ENCODE results near the gene AGL.

AGL gene

GRCh38 chr1:99963041-99963795 lies 113.1 kb downstream of the AGL start:
- Histone ChIP-seq H3K9ac (ENCODE audit: low read depth, low read length, poor library complexity, severe bottlenecking) (no peak overlapping the region), H3F3A (ENCODE audit: low read depth) (no peaks in the 10 kb centered on the region), H3K4me1 (ENCODE audit: insufficient read depth, low read length, poor library complexity, severe bottlenecking) (peaks cover 6% of the 10 kb centered on the region), H3K79me2 (ENCODE audit: insufficient read depth, low read length) (no peaks in the 10 kb centered on the region), H3K27me3 (ENCODE audit: insufficient read depth, low read length, poor library complexity, severe bottlenecking) (no peaks in the 10 kb centered on the region), H3K4me3 (ENCODE audit: low read length, poor library complexity, severe bottlenecking) (no peak overlapping the region), H3K4me2 (ENCODE audit: low read depth, low read length, poor library complexity, severe bottlenecking) (no peak overlapping the region), H3K9me3 (ENCODE audit: insufficient read depth, low read depth, low read length) (no peaks in the 10 kb centered on the region), H3K9me2 (replicated peaks; ENCODE audit: low read depth, low read length) (no peaks in the 10 kb centered on the region), H2AFZ (ENCODE audit: low read length) (0 out of 2 replicates have a peak overlapping the region, but pooled peaks have one; percentile 27), H3K36me3 (ENCODE audit: insufficient read depth, low read length) (no peaks in the 10 kb centered on the region), H4K20me1 (ENCODE audit: insufficient read depth, low read length, poor library complexity, severe bottlenecking) (no peaks in the 10 kb centered on the region)
- TF ChIP-seq EZH2phosphoT487 (IDR thresholded peaks at IDR 0.05; ENCODE audit: borderline replicate concordance): no peak
- TF ChIP-seq, protein P1, sequence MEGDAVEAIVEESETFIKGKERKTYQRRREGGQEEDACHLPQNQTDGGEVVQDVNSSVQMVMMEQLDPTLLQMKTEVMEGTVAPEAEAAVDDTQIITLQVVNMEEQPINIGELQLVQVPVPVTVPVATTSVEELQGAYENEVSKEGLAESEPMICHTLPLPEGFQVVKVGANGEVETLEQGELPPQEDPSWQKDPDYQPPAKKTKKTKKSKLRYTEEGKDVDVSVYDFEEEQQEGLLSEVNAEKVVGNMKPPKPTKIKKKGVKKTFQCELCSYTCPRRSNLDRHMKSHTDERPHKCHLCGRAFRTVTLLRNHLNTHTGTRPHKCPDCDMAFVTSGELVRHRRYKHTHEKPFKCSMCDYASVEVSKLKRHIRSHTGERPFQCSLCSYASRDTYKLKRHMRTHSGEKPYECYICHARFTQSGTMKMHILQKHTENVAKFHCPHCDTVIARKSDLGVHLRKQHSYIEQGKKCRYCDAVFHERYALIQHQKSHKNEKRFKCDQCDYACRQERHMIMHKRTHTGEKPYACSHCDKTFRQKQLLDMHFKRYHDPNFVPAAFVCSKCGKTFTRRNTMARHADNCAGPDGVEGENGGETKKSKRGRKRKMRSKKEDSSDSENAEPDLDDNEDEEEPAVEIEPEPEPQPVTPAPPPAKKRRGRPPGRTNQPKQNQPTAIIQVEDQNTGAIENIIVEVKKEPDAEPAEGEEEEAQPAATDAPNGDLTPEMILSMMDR (conservative IDR thresholded peaks at IDR 0.05; ENCODE audit: low read length): no peak

DNA sequence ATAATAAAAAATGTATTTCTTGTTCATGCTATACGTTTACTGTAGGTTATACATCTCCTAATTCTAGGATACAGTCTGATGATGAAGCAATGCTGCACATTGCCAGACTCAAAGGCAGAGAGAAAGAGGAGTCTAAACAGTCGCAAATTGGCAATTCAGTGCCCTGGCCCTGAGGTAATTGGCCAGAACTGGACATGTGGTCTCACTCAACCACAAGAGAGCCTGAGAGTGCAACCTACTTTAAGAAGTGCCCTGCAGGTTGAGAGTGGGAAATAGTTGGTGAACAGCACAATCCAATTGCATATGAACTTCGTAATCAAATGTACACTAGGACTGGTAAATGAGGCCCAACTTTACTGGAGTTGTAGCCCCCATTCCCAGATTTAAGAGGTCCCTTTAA lies 114.6 kb downstream of the AGL start:
- Histone ChIP-seq H4K20me1 (ENCODE audit: insufficient read depth, low read length, poor library complexity, severe bottlenecking) (no peaks in the 10 kb centered on the region), H3K4me3 (ENCODE audit: low read length, poor library complexity, severe bottlenecking) (no peak overlapping the region), H3K79me2 (ENCODE audit: insufficient read depth, low read length) (no peaks in the 10 kb centered on the region), H3K4me1 (ENCODE audit: insufficient read depth, low read length, poor library complexity, severe bottlenecking) (peaks cover 13% of the 10 kb centered on the region), H3K4me2 (ENCODE audit: low read depth, low read length, poor library complexity, severe bottlenecking) (no peak overlapping the region), H3K27me3 (ENCODE audit: insufficient read depth, low read length, poor library complexity, severe bottlenecking) (no peaks in the 10 kb centered on the region), H3K36me3 (ENCODE audit: insufficient read depth, low read length) (no peaks in the 10 kb centered on the region), H2AFZ (ENCODE audit: low read length) (peak overlapping the region; percentile 56), H3F3A (ENCODE audit: low read depth) (no peaks in the 10 kb centered on the region), H3K9me2 (replicated peaks; ENCODE audit: low read depth, low read length) (no peaks in the 10 kb centered on the region), H3K9me3 (ENCODE audit: insufficient read depth, low read depth, low read length) (no peaks in the 10 kb centered on the region), H3K9ac (ENCODE audit: low read depth, low read length, poor library complexity, severe bottlenecking) (no peak overlapping the region)
- TF ChIP-seq, protein P1 (conservative IDR thresholded peaks at IDR 0.05; ENCODE audit: low read length): no peak
- no peak for TF ChIP-seq EZH2phosphoT487 (IDR thresholded peaks at IDR 0.05; ENCODE audit: borderline replicate concordance)

DNA sequence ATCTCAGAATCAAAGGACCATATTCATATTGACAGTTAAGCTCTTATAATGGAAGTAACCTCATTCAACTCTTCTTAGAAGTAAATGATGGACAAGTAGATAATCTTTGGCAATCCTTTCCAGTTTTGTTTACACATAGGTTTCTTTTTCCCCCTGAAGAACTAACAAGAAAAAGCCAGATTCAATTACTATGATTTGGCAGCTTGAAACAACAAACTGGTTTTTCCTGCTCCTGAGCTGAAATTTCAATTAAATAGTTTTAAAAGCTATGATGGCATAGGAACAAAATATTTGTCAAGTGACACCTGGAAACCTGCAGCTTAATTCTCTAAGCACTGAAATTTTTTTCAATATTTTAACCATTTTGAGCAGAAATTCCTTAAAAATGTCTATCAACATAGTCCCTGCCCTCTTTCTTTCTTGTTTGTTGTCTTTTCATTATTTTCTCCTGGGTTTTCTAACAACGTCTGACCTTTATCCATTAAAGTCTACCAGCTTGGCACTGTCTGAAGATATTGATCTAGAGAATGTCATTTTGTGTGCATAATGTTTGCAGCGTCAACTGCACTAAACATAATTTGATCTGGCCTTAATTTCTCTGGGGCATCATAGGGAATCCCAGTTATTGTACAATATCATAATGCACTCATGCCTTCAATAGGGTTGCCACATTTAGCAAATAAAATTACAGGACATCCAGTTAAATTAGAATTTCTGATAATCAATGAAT lies 115.7 kb downstream of the AGL start:
- Histone ChIP-seq H3K4me1 (ENCODE audit: insufficient read depth, low read length, poor library complexity, severe bottlenecking) (peaks cover 17% of the 10 kb centered on the region), H4K20me1 (ENCODE audit: insufficient read depth, low read length, poor library complexity, severe bottlenecking) (peaks cover 2% of the 10 kb centered on the region), H3K9me3 (ENCODE audit: insufficient read depth, low read depth, low read length) (no peaks in the 10 kb centered on the region), H3K4me3 (ENCODE audit: low read length, poor library complexity, severe bottlenecking) (no peak overlapping the region), H3F3A (ENCODE audit: low read depth) (no peaks in the 10 kb centered on the region), H3K9me2 (replicated peaks; ENCODE audit: low read depth, low read length) (no peaks in the 10 kb centered on the region), H3K27me3 (ENCODE audit: insufficient read depth, low read length, poor library complexity, severe bottlenecking) (no peaks in the 10 kb centered on the region), H3K79me2 (ENCODE audit: insufficient read depth, low read length) (peaks cover 8% of the 10 kb centered on the region), H3K9ac (ENCODE audit: low read depth, low read length, poor library complexity, severe bottlenecking) (no peak overlapping the region), H3K36me3 (ENCODE audit: insufficient read depth, low read length) (no peaks in the 10 kb centered on the region), H3K4me2 (ENCODE audit: low read depth, low read length, poor library complexity, severe bottlenecking) (no peak overlapping the region), H2AFZ (ENCODE audit: low read length) (0 out of 2 replicates have a peak overlapping the region, but pooled peaks have one; percentile 56)
- no peak for TF ChIP-seq EZH2phosphoT487 (IDR thresholded peaks at IDR 0.05; ENCODE audit: borderline replicate concordance)
- TF ChIP-seq, protein P1 (conservative IDR thresholded peaks at IDR 0.05; ENCODE audit: low read length): no peak

All from Loucy (cell line).